WERI-Rb-1 (cell line): ENCODE data around the gene IQSEC3.
"Not testable (repeated sequence)": the region's sequence is repeated elsewhere in the genome, so short reads cannot be mapped to it uniquely, and the experiment has no call there.

Source experiments
- DNase-seq: peaks from one replicate; pipeline ENCODE4 v3.0.0-alpha.2; 2020
- H3K27ac ChIP-seq: fragments of 250-450 bp; sonication (Bioruptor Pico); 2 replicates; pipeline ENCODE4 v1.5.1; 2020; ENCODE audit warnings: mild to moderate bottlenecking, moderate library complexity
- H3K27me3 ChIP-seq: fragments of 250-450 bp; sonication (Bioruptor Pico); 2 replicates; pipeline ENCODE4 v1.5.1; 2021; ENCODE audit warnings: mild to moderate bottlenecking, low read depth, moderate library complexity; ENCODE audit not compliant: insufficient read depth, severe bottlenecking
- H3K36me3 ChIP-seq: fragments of 250-450 bp; sonication (Bioruptor Pico); 2 replicates; pipeline ENCODE4 v1.5.1; 2020; ENCODE audit warnings: mild to moderate bottlenecking, moderate library complexity
- H3K4me3 ChIP-seq: 2 replicates; pipeline ENCODE4 v1.5.1; 2011; ENCODE audit warnings: low read depth, mild to moderate bottlenecking, control low read depth, low read length
- H3K9me3 ChIP-seq: fragments of 250-450 bp; sonication (Bioruptor Pico); 2 replicates; pipeline ENCODE4 v1.5.1; 2021; ENCODE audit warnings: mild to moderate bottlenecking, moderate library complexity; ENCODE audit not compliant: severe bottlenecking
- TF ChIP-seq, protein P1 (sequence below): IDR thresholded peaks from 2 replicates; pipeline ENCODE4 v1.5.1; 2011; ENCODE audit warnings: low read depth, mild to moderate bottlenecking, control low read depth, inconsistent platforms, low read length

The IQSEC3 gene

DNA sequence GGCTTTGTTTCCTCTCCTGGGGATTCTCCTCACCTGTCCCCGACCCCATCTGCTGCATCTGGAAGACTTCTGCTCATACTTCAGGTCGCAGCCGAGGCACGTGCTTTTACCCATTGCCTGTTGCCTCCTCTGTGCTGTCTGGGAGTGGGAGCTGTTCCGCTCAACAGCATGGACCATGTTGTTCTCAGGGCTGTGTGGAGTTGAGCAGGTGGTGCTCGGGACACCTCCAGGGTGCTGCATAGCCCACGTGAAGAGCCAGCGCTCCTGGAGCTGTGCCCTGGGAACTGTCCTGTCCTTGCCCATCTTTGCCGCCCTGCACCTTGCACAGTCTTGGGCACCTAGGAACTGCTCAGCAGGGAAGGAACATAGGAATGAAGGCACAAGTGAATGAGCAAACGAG is 62.4 kb downstream of the IQSEC3 start:
- TF ChIP-seq, protein P1, sequence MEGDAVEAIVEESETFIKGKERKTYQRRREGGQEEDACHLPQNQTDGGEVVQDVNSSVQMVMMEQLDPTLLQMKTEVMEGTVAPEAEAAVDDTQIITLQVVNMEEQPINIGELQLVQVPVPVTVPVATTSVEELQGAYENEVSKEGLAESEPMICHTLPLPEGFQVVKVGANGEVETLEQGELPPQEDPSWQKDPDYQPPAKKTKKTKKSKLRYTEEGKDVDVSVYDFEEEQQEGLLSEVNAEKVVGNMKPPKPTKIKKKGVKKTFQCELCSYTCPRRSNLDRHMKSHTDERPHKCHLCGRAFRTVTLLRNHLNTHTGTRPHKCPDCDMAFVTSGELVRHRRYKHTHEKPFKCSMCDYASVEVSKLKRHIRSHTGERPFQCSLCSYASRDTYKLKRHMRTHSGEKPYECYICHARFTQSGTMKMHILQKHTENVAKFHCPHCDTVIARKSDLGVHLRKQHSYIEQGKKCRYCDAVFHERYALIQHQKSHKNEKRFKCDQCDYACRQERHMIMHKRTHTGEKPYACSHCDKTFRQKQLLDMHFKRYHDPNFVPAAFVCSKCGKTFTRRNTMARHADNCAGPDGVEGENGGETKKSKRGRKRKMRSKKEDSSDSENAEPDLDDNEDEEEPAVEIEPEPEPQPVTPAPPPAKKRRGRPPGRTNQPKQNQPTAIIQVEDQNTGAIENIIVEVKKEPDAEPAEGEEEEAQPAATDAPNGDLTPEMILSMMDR, result no peak
- H3K9me3 ChIP-seq, result no peaks in the 10 kb centered on the region
- no peaks in the 10 kb centered on the region for H3K27me3 ChIP-seq
- no peaks in the 10 kb centered on the region for H3K36me3 ChIP-seq
- DNase-seq, result no peak
- no peak overlapping the region for H3K4me3 ChIP-seq
- H3K27ac ChIP-seq, result no peak overlapping the region

DNA sequence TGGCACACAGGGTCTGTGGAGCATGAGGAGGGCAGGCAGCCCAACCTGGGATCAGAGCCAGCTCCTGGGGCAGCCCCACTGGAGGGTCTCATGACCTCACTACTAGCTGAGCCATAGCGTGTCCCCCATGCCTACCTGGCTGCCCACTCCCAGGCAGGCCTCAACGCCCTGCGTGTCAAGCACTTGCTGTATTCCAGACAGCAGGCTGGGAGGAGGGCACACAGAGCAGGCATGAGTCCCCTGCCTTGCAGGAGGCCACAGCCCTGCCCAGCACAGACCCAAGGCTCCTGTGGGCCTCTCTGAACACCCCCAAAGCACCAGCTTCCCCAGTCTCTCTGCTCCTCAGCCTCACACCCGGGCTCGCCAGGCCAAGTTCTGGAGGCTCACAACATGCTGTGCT is 64.0 kb downstream of the IQSEC3 start:
- Histone ChIP-seq H3K9me3 (no peaks in the 10 kb centered on the region), H3K27ac (no peak overlapping the region)
- DNase-seq, result no peak

DNA sequence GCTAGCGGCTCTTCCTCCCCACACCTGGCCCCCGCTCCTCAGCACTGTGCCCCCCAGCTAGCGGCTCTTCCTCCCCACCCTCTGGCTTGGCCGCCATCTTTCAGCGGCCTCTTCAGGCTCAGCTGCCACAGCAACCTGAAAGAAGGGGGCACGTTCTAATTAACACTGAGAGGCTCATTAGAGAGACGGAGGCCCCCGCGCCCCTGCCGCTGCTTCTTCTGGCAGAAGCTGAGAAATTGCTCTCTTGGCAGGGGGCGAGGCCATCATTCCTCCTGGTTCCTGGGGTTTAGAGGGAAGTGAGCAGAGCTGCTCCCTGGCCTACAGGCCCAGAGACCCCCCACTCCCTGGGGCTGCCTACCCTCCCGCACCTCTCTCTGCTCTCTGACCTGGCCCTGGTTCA is 64.4 kb downstream of the IQSEC3 start:
- H3K9me3 ChIP-seq, result no peaks in the 10 kb centered on the region
- H3K27ac ChIP-seq, result no peak overlapping the region
- DNase-seq, result no peak
- H3K27me3 ChIP-seq, result no peaks in the 10 kb centered on the region
- TF ChIP-seq, protein P1, result no peak
- no peaks in the 10 kb centered on the region for H3K36me3 ChIP-seq
- H3K4me3 ChIP-seq, result no peak overlapping the region

More for the DNA sequence above, 64.0 kb downstream of the IQSEC3 start:
- no peak overlapping the region for H3K4me3 ChIP-seq
- no peaks in the 10 kb centered on the region for H3K36me3 ChIP-seq
- TF ChIP-seq, protein P1, result no peak
- no peaks in the 10 kb centered on the region for H3K27me3 ChIP-seq

DNA sequence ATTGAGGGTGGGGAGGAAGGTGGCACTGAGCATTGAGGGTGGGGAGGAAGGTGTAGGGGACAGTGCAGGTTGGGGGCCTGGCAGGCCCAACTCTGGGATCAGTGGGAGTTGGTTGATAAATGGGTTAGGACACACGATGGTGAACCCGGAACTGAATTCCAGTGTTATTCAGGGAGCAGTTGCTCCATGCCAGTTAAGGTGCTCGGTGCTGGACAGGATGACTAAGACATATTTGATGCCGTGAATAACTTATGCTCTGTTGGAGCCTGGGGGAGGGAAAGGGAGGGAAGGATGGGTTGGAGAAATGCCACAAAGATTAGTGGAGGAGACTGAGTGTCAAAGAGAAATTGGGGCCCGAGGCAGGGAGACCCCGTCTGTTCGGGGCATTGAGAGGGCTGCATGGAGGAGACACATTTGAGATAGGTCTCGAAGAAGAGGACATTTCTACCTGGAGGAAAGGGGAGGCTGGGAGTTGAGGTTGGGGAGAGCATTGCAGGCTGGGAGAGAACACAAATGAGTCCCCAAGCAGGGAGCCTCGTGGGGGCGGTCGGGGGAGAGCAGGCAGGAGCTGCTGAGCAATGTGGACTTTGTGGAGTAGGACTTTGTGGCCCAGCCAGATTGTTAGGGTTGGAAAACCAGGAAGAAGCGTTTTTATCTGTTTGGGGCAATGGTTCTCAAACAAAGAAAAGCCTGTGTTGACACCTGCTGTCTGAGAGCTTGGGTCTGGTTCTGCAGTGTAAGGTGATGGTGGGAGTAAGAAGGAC is 65.3 kb downstream of the IQSEC3 start:
- H3K9me3 ChIP-seq, result no peaks in the 10 kb centered on the region
- no peak for DNase-seq
- no peak overlapping the region for H3K4me3 ChIP-seq
- H3K27ac ChIP-seq, result no peak overlapping the region
- H3K27me3 ChIP-seq, result no peaks in the 10 kb centered on the region
- TF ChIP-seq, protein P1, result no peak
- H3K36me3 ChIP-seq, result no peaks in the 10 kb centered on the region

DNA sequence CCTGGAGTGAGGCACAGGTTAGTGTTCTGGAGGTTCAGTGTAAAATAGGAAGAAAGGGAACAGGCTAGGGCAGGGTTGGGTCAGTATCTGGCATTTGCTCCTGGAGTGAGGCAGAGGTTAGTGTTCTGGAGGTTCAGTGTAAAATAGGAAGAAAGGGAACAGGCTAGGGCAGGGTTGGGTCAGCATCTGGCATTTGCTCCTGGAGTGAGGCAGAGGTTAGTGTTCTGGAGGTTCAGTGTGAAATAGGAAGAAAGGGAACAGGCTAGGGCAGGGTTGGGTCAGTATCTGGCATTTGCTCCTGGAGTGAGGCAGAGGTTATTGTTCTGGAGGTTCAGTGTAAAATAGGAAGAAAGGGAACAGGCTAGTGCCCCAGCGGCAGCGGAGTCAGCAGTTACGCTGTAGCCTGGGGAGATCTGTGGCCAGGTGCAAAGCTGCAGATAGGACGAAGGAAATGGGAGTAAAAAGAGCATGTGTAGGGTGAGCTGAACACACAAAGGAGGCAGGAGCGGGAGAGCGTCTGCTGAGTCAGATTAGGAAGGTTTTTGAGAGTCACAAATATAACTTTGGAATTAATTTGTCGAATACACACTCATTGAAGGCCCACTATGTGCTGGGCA is 67.2 kb downstream of the IQSEC3 start:
- H3K27ac ChIP-seq, H3K27me3 ChIP-seq, H3K36me3 ChIP-seq, H3K9me3 ChIP-seq, H3K4me3 ChIP-seq, DNase-seq: not testable (repeated sequence)

DNA sequence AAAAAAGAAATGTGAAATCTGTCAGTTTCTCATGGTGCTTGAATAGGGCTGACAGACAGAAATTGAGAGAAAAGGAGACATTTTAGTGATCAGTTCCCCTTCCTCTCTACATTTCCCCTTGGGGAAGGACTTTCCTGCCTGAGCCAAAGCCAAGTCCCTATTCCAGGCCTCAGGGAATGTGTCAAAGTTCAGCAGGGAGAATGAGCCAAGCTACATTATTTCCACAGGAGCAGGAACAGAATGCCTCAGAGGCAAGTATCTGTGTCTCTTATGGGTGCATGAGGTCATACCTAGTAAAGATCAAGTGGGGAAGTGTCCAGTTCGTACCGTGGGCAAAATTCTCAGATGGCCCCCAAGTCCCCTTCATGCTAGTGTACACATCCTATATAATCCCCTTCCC is 68.6 kb downstream of the IQSEC3 start:
- no peak for DNase-seq

More for the DNA sequence above, 68.6 kb downstream of the IQSEC3 start:
- H3K27ac ChIP-seq, result no peak overlapping the region
- no peaks in the 10 kb centered on the region for H3K9me3 ChIP-seq
- no peaks in the 10 kb centered on the region for H3K36me3 ChIP-seq
- no peak overlapping the region for H3K4me3 ChIP-seq
- TF ChIP-seq, protein P1, result no peak
- no peaks in the 10 kb centered on the region for H3K27me3 ChIP-seq
